GM12878 (cell line): ENCODE data around the gene KLHL9.

Source experiments
- HDAC2 ChIP-seq: fragments of 200-600 bp; sonication (generic); IDR thresholded peaks from 2 replicates; pipeline ENCODE4 v1.6.1; 2017
- JUNB ChIP-seq: IDR thresholded peaks from 2 replicates; pipeline ENCODE4 v1.6.1; 2016; ENCODE audit warnings: antibody characterized with exemption, mild to moderate bottlenecking
- POLR2A ChIP-seq: IDR thresholded peaks from 2 replicates; pipeline ENCODE4 v1.6.1; 2011; ENCODE audit warnings: low read depth, mild to moderate bottlenecking, low read length
- TF ChIP-seq, protein P1 (sequence below), 3 experiments: IDR thresholded peaks in 2 of 3; conservative IDR thresholded peaks in 1 of 3; 2 replicates each; pipeline ENCODE4 v1.5.1; 2011; ENCODE audit warnings: low read depth in 3 of 3, low read length in 3 of 3, mild to moderate bottlenecking in 3 of 3, control low read depth in 2 of 3, moderate library complexity in 2 of 3, inconsistent platforms in 1 of 3, mixed read lengths in 1 of 3; ENCODE audit not compliant: control insufficient read depth in 2 of 3, insufficient read depth in 1 of 3; ENCODE audit errors: extremely low read depth in 1 of 3

DNA sequence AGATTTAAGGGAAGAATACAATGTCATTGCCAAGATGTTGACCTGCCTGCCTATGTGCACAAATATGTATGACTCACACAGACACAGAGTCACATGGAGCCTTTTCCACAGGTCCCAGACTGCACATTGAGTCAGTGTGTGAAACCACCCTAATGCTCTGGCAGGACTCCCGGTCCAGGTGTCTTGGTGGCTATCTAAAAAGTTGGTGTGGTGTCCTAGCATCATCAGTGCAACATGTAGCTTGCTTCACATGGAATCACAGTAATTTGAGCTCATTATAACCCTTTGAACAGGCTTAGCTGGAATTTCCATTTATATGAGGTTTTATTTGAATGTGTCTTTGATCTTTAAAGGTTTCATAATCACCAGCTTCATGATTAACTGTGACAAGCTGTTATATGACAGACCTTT lies 40.8 kb downstream of the KLHL9 start:
- TF ChIP-seq, protein P1, sequence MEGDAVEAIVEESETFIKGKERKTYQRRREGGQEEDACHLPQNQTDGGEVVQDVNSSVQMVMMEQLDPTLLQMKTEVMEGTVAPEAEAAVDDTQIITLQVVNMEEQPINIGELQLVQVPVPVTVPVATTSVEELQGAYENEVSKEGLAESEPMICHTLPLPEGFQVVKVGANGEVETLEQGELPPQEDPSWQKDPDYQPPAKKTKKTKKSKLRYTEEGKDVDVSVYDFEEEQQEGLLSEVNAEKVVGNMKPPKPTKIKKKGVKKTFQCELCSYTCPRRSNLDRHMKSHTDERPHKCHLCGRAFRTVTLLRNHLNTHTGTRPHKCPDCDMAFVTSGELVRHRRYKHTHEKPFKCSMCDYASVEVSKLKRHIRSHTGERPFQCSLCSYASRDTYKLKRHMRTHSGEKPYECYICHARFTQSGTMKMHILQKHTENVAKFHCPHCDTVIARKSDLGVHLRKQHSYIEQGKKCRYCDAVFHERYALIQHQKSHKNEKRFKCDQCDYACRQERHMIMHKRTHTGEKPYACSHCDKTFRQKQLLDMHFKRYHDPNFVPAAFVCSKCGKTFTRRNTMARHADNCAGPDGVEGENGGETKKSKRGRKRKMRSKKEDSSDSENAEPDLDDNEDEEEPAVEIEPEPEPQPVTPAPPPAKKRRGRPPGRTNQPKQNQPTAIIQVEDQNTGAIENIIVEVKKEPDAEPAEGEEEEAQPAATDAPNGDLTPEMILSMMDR (IDR thresholded peaks at IDR 0.05 in 2 of 3, conservative IDR thresholded peaks at IDR 0.05 in 1 of 3; ENCODE audit: control insufficient read depth in 2 of 3, extremely low read depth in 1 of 3, insufficient read depth in 1 of 3, low read depth in 3 of 3, low read length in 3 of 3) = no peak
- TF ChIP-seq POLR2A = no peak
- TF ChIP-seq JUNB = no peak
- no peak for TF ChIP-seq HDAC2
